Fibroblast of skin of scalp (primary cell): ENCODE measurements around the gene ANKS6. TPM values are rescaled to one million over a fixed set of nuclear protein-coding genes. Genes with fewer than 3 reads are reported as not detected.
A peak's percentile ranks its signal among the peaks of the same experiment; 100 is the strongest.

ENCODE experiments used
- DNase-seq: peaks from one replicate; pipeline ENCODE4 v3.0.0-alpha.2; 2013
- polyA plus RNA-seq, 2 experiments: library from polyadenylated mRNA; unstranded; fragments of 120-200 nt; gene quantifications; one replicate each; pipeline ENCODE4 v1.2.1, GENCODE V29; 2013; ENCODE audit not compliant: insufficient read length in 2 of 2

The ANKS6 gene
- polyA plus RNA-seq (2013, experiment 1 of 2; ENCODE audit: insufficient read length), result 15.9 TPM
- polyA plus RNA-seq (2013, experiment 2 of 2; ENCODE audit: insufficient read length), result 16.7 TPM

DNA sequence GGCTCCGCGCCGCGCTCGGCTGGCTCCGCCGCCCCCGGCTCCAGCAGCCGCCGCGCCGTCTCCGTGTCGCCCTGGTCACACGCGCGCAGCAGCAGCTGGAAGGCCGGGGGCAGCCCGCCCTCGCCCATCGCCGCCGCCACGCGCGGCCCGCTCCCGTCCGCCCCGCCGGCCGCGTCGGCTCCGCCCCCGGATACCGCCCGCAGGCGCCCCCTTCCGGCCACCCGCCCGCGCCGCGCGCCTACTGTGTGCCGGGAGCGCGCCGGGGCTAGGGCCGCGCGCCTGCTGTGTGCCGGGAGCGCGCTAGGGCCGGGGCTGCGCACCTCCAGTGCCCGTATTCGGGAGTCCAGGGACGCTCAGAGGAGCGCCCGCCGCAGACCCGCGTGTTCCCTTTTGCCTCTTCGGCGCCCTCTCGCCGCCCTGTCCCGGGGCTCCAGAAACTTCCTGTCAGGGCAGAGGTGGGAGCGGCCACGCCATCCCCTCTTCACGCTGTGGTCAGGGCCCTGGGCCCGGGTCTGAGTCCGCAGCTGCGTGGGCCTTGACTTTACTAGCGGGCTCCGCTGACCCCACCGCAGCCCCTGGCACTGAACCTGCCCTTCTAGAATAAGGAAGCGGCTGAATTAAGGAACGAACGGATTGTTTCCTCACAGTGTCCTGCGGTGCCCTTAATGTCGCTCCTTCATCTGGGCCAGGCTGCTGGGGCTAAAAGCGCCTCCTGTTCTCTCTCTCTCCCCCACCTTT is at the start of gene ANKS6:
Gene ANKS6, minus strand, starts transcription at position 192 of the 738 bp plus-strand sequence. Its CDS starts 64 bp downstream, at position 128.
- DNase-seq, result peak; percentile 80

GRCh38 chr9:98846081-98846480 is 49.7 kb upstream of the ANKS6 start:
- no peak for DNase-seq

- no peak for DNase-seq
Observed at GRCh38 chr9:98842510-98842909, 46.2 kb upstream of the ANKS6 start.

GRCh38 chr9:98839724-98840123 is 43.4 kb upstream of the ANKS6 start:
- DNase-seq, result no peak

DNA sequence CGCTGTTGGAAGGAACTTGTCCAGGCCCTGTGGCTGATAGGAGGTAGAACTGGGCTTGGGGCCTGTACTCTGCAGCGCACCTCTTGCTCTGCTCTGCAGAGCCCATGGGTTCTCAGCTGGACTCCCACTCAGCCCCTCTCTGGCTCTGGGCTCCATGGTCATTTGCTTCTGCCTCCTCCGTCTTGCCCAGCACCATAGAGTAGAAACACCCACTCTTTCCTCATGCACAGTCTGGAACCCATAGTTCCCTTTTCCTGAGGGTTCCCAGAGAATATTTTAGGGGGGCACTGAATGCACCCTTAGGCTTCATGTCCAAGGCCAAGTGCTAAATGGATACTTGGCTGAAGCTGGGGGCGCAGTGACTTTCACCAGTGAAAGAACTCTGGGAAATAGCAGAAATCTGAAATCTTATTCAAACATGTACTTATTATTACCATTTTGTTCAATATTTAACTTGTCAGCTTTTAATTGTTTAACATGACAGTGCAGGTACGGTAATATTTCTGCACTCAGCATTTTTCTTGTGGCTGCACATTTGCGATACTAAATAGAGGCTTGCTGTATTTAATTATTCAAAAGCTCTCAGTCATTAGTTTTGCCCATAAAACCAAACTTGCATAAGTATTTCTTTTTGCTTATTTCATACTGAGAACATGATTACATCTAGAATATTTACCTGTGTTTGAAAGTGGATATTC is 42.7 kb upstream of the ANKS6 start:
- no peak for DNase-seq

DNA sequence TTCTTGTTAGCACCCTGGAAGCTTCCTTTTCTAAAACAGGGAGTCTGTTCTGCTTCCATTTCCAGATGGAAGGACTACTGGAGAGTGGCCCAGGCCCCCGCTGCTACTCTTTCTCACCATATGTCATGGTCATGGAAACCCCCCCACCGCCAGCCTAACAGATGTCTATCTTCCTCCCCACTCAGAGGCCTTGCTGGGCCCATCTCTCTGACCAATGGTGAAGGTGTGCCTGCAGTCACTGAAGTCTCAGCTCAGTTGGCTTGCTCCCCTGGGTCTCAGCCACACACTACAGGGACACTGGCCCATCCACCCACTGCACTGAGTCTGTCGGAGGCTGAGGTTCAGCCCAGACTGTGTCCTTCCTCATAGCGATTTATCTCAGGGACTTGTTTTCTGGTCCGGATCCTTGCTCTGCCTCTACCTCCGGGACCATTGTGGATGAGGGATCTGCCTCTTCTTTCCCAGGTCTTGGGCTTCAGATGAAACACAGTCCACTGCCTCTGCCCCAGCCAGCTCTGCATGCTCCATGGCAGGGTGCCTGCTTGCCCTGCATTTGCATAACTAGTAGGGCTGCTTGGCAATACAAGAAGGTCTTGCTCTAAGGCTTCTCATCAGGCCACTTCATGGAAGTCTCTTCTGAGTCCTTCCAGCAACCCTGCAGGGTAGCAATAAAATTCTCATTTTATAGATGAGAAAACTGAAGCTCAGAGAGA is 42.0 kb upstream of the ANKS6 start:
- no peak for DNase-seq

- DNase-seq, result no peak
Observed at GRCh38 chr9:98837516-98837915, 41.2 kb upstream of the ANKS6 start.

DNA sequence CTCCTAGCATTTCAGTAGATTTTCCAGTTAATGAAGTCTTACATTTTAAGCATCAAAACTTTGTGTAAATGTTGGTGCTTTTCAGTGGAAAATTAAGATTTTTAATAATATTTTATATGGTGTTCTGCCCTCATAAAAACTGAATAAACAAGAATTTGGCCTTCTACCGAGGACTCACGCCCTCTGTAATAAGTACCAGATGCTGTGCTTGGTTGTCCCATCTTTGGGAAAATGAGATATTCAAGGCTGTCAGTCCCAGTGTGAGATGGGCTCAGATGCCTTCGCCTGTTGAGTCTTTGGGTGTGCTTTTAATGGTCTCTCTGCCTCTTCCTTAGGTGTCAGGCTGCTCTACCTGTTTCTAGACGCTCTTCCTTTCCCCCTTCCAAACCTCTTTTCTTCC is 39.9 kb upstream of the ANKS6 start:
- DNase-seq, result no peak

GRCh38 chr9:98834386-98834785 is 38.0 kb upstream of the ANKS6 start:
- no peak for DNase-seq

GRCh38 chr9:98833090-98833956 is 37.0 kb upstream of the ANKS6 start:
- DNase-seq, result no peak

DNA sequence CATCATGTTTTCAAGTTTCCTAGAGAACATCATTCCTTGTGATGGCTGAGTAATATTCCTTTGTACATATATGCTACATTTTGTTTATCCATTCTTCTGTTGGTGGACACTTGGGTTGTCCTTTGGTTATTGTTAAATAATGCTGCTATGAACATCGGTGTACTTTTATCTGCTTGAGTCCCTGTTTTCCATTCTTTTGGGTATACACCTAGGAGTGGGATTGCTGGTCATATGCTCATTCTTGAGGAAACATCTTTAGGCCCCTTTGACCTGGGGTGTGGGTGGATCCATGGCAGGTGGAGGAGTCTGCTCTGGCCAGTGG is 36.4 kb upstream of the ANKS6 start:
- no peak for DNase-seq

GRCh38 chr9:98831696-98832095 is 35.3 kb upstream of the ANKS6 start:
- no peak for DNase-seq

- no peak for DNase-seq
Observed at GRCh38 chr9:98830554-98830953, 34.2 kb upstream of the ANKS6 start.

- no peak for DNase-seq
Observed at GRCh38 chr9:98829766-98830165, 33.4 kb upstream of the ANKS6 start.

- no peak for DNase-seq
Observed at GRCh38 chr9:98826716-98827115, 30.4 kb upstream of the ANKS6 start.

DNA sequence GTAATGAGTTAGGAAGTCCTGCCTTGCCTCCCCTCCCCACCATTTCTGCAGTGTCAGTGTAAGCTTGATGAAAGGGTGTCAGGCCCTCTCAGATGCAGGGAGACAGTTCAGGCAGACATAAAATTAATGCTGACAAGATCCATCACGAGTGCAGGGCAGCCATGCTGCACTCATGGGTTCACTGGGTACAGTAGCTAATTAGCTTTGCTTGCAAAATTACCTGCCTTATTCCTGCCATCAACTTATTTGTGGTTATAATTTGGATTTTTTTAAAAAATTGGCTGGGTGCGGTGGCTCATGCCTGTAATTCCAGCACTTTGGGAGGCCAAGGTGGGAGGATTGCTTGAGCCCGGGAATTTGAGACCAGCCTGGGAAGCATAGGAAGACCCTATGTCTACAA is 29.1 kb upstream of the ANKS6 start:
- DNase-seq, result no peak

DNA sequence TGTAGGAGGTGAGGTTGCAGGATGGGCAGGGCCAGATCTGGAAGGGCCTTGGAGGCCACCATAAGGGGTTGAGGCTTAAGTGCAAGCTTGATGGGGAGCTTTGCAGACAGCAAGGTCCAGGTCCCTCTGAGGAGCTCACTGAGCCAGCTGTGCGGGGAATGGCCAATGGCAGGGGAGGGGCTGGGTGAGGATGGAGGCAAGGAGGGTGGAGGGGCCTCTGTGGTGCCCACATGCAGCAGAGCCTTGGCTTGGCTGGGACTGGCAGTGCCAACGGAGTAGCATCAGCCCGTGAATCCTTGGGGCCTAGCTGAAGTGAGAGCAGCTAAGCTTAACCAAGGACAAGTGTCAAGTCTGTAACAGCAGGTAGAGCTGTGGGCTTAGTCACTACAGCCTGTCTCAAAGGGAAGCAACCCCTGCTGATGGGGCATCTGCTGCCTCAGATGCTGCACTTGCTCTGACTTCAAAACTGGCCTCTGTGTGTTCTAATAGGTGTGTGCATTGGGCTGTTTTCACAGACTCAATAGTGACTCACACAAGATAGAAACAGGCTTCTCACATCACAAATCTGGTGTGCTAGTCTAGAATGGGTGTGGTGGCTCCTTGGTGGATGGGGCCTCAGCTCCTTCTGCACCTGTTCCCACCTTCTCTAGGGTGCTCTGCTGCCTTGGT is 27.4 kb upstream of the ANKS6 start:
- no peak for DNase-seq

DNA sequence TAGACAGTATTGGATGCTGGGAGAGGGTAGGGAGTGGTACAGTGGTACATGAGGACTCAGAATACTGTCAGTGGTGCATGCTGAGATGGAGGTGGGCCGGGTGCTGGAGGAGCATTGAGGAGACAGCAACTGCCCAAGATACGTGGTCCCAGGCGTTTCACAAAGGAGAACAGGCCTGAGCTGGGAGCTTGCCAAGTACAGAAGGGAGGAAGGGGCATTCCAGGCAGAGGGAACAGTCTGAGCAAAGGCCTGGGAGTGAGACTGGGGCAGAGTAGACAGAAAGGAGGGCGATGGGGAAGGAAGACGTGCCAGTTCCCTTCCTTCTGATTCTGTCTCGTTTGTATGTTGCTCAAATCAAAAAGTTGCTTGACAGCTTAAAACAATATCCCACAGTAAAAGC is 26.3 kb upstream of the ANKS6 start:
- no peak for DNase-seq

DNA sequence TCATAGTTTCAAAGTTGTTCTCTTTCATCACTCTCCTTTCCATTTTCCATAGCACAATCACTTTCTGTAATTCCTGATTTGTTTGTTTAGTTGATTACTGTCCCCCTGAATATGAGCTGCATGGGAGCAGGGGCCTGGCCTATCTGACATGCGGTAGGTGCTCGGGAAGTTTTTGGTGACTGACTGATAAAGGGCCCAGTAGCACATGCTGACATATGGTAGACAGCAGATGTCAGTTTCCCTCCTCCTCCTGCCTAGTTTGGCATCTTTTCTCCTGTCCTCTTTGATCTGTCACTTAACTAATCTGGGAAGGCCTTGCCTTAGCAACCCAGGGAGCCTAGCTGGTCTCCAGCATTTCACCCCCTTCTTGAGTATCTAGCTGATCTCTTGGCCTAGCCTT is 25.5 kb upstream of the ANKS6 start:
- no peak for DNase-seq

DNA sequence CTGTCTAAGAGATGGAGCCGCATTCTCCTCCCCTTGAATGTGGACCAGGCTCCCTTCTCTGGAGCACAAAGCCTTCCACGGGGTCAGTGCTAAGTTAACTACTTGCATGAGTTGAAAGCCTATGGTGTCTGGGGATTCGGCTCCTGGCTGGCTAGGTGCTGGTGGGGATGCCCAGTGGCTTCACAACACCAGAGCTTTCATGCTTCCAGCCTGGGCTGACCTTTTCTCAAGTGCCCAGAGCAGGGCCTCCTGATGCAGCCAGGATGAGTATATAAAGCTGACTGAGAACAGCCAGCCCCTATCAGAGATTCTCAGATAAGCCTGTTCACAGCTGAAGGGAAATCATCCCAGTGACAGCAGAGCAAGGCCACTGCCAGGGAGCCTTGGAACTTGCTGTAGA is 22.9 kb upstream of the ANKS6 start:
- DNase-seq, result no peak

DNA sequence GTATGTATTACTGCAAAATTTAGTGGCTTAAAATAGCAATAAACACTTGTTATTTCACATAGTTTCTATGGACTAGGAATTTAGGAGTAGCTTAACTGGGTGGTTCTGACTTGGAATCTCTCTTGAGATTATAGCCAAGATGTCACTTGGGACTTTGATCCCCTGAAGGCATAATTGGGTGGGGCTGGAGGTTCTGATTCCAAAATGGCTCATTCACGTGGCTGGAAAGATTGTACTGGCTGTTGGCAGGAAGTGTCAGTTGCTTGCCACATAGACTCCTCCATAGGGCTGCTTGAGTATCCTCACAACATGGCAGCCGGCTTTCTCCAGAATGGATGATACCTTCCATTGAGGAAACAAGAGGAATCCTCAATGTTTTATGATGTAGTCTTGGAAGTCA is 22.4 kb upstream of the ANKS6 start:
- no peak for DNase-seq

GRCh38 chr9:98815391-98815951 is 19.1 kb upstream of the ANKS6 start:
- no peak for DNase-seq
